A204.1 (cell line): ENCODE results near the gene YTHDC1.
"Not testable (repeated sequence)": the region's sequence is repeated elsewhere in the genome, so short reads cannot be mapped to it uniquely, and the experiment has no call there.

Source experiments
- FAIRE-seq: peaks from 2 replicates; lab custom pipeline; 2012; peaks lifted over from hg19 to GRCh38; lab: Jason Lieb, UNC

Gene YTHDC1

DNA sequence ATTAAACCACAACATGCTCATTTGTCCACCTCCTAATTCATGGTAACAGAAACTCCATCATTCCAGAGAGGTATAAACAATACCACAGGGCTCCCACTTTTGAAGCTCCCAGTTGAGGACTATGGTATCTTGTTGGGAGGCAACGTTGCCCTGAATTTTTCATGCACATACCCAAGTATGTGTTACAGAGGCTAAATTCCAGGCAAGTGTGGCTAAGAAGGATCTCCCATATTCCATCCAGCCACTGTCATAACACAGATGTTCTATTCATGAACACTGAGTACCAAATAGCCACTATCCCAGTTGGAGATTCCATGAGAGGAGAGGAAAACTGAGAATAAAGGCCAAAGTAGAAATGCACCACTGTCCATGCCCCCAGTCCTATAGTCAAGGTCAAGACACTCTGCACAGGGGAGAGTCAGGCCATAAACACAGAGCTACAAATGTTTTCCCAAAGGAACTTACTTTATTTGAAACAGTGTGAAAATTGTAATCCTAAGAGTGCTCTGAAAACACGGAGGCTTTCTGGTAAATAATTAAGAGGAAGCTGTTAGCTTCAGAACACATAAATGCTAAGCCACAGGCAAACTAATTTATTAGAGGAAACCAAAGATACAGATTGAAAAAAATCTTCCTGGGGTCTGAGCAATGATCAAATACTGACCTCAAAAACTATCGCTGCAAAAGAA, 62.0 kb downstream of the YTHDC1 start:
- no peak for FAIRE-seq

DNA sequence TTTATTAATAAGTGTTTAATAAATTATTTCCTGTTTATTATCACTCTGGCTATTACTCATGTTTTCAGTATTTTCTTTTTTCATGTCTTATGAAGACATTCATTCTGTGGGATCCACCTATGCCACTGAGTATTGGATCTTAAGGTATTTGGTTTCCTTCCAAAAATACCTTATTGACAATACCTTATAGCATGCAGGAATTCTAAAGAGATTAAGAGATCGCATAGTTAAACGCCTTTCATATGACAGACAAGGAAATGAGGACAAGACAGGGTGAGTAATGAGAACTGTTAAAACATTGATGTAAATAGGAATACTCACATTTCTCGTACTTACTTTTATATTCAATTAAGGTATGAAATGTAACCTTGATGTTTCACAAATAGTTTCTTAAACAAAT, 66.2 kb downstream of the YTHDC1 start:
- FAIRE-seq: no peak

DNA sequence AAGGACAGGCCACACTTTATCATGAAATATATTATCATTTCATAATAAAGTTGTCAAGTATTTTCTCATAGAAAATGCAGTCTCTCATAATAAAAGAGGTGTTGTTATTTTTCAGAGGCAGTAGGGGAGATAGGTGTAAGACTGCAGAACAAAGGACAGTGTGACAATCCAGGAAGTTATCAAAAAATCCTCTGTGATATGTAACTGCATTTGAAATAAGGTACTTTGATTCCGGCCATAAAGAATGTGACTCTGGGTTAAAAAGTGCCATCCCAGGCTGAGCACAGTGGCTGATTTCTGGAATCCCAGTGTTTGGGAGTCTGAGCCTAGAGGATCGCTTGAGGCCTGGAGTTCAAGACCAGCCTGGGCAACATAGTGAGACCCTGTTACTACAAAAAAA, 66.8 kb downstream of the YTHDC1 start:
- FAIRE-seq: no peak

DNA sequence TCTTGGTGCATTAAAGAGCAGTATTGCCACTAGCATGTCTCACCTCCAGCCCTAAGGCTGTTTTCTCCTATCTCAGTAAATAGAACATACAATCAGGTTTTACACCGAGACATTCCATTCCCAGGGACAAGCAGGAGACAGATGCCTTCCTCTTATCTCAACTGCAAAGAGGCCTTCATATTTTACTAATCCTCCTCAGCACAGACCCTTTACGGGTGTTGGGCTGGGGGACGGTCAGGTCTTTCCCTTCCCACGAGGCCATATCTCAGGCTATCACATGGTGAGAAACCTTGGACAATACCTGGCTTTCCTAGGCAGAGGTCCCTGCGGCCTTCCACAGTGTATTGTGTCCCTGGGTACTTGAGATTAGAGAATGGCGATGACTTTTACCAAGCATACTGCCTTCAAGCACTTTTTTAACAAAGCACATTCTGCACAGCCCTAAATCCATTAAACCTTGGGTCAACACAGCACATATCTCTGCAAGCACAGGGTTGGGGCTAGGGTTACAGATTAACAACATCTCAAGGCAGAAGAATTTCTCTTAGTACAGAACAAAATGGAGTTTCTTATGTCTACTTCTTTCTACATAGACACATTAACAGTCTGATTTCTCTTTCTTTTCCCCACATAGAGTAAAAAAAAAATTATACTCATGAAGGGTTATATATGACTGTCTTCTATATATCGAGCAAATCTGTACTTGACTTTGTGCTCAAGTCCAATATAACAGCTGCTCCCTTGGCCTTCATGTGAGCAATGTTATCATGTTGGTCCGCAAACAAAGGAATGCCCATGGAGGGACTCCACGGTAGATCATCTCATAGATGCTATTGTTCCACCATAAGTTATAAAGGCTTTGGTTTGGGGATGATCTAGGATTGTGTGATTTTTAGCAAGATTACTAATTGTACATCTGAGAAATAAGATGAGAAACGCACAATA, 67.8 kb downstream of the YTHDC1 start:
- FAIRE-seq: not testable (repeated sequence)

DNA sequence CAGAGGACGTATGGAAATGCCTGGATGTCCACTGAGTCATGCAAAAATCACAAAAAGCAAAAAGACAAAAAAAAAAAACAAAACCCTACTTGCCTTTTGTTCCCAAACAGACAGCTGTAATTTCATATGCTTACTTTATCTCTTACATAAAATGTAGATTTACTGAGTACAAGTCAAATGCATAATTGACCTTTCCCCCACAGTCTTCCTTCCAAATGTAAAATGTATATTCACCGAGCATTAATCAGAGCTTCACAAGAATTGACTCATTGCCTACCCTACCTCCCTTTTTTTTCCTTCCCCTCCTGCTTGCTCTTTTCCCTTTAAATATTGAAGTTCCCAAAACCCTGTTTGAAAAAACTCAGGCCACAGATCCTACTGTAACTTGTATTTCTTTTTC, 71.9 kb downstream of the YTHDC1 start:
- no peak for FAIRE-seq

DNA sequence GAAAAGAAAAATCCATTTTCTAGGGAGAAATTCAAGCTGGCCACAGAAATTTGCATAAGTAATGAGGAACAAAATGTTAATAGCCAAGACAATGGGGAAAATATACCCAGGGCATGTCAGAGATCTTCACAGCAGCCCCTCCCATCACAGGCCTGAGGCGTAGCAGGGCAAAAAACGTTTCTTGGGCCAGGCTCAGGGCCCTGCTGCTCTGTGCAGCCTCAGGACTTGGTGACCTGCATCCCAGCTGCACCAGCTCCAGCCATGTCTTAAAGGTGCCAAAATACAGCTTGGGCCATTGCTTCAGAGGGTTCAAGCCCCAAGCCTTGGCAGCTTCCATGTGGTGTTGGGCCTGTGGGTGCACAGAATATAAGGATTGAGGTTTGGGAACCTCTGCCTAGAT, 72.3 kb downstream of the YTHDC1 start:
- FAIRE-seq: no peak

DNA sequence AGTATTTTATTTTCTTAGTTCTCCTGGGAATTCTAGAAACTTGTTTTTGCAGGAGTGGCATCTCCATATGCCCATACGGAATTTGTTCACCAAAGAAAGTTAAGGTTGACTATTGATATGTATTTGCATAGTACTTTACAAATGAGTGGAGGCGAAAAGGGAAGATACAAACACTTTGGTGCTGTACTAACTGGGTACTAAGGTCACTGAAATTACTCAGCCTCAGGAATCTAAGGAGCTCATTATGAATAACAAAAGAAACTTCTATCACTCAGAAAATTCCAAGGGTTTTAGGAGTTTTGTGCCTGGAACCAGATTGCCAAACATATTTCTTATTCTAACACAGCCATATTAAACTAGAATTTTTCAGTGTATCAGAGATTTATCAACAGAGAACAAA, 77.0 kb downstream of the YTHDC1 start:
- no peak for FAIRE-seq

DNA sequence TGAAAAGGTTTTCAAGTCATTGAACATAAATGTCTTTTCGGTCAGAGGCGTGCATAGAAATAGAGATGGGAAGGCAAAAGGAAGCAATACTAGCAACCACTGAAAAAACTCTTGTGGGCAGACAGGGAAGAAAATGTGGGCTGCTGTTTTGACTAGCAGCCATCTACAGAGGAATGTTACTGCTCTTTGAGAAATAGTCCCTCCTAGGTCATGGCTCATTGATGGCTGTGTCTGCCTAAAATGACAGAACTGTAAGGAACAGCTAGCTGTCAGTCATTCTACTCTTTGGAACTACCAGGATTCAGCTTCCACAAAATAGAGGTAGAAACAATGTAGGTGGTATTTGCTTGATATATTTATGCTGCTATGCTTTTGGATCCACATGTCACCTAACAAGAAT, 77.5 kb downstream of the YTHDC1 start:
- FAIRE-seq: no peak

DNA sequence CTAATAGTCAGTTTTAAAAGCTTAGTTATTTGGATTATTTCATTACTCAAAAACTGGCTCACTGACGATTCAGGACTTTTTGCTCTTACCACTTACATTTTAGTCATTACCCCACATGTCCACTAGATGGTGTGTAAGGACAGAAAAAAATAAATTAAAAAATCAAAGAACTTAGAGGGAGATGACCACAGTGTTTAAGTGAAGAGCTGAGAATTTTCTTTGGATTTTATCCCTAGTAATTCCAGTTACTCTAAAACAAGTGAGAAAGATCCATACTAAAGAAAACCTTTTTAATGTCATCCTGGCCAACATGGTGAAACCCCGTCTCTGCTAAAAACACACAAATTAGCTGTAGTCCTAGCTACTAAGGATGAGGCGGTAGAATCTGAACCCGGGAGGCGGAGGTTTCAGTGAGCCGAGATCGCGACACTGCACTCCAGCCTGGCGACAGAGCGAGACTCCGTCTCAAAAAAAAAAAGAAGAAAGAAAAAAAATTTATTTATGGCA, 78.0 kb downstream of the YTHDC1 start:
- peak; percentile 97 for FAIRE-seq

DNA sequence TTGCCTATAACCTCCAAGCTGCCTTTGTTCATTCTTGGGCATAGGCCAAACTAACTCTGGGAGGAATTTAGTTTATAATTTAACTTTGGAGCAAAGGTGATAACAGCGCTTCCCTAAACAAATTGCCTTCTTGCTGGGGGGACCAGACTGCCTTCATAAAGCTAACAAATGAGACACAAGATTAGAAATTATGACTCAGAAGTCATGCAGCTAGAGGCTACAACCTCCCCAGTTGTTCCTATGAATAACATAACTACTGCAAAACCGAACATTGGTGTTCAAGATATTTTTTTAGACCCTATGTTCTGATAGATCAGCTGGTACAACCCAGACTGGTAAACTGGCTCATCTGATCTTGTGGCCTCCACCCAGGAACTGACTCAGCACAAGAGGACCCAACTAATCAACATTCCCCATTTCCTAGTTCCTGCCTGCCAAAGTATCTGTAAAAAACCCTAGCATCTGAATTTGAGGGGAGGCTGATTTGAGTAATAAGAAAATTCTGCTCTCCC, 82.4 kb downstream of the YTHDC1 start:
- FAIRE-seq: no peak

DNA sequence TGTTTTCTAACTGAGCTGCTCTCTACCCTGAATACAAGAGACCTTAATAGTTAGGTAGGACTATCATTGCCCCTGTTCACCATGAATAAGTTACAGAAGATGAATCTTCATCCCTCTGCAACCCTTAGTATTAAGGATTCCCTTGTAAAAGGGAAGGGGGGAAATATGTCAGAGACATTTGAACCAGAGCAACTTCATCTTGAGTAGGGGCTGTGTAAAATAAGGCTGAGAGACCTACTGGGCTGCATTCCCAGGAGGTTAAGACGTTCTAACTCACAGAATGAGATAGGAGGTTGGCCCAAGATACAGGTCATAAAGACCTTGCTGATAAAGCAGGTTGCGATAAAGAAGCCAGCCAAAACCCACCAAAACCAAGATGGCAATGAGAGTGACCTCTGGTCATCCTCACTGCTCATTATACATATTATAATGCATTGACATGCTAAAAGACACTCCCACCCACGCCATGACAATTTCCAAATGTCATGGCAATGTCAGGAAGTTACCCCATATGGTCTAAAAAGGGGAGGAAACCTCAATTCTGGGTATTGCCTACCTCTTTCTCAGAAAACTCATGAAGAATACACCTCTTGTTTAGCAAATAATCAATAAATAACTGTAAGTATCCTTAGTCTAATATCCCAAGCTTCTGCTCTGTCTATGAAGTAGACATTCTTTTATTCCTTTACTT, 84.9 kb downstream of the YTHDC1 start:
- FAIRE-seq: no peak
